ENCODE results near the gene RNF10.

DNA sequence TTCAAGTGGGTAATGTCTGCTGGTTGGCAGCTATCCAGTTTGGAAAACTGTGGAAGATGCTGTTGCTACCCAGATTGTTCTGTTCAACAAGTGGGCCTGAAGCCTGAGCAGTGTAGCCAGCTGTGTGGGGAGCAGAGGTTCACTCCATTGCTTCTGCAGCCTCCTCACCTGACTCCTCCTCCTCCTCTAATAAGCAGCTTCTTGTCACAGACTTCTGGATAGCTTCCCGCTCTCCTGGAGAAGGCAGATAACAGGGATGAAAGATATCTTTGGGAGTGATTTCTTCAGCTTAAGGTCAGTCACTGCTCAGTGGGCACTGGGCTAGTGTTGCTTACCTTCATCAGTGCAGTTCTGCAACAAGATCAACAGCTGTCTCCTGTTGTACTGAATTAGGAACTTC is 45.0 kb downstream of the RNF10 start:
- TF ChIP-seq ZNF207 (IDR thresholded peaks at IDR 0.05; ENCODE audit: borderline replicate concordance) (no peak), ZNF384 (IDR thresholded peaks at IDR 0.05; ENCODE audit: borderline replicate concordance, low read depth, low read length) (no peak), IRF3 (IDR thresholded peaks at IDR 0.05) (no peak), USF1 (IDR thresholded peaks at IDR 0.05; ENCODE audit: borderline replicate concordance, extremely low read length, insufficient read depth, low read depth, low read length) (no peak), HDGF (IDR thresholded peaks at IDR 0.05) (no peak), BMI1 (IDR thresholded peaks at IDR 0.05; ENCODE audit: borderline replicate concordance) (no peak), MTA3 (IDR thresholded peaks at IDR 0.05; ENCODE audit: borderline replicate concordance, low read length) (no peak), EZH2 (IDR thresholded peaks at IDR 0.05; ENCODE audit: borderline replicate concordance, control insufficient read depth, low read depth, low read length) (no peak), CBX5 (IDR thresholded peaks at IDR 0.05; ENCODE audit: low read depth) (no peak), MXI1 (IDR thresholded peaks at IDR 0.05; ENCODE audit: low read depth, low read length) (no peak), STAT3 (IDR thresholded peaks at IDR 0.05; ENCODE audit: low read depth, low read length) (no peak)
- TF ChIP-seq, protein P1, sequence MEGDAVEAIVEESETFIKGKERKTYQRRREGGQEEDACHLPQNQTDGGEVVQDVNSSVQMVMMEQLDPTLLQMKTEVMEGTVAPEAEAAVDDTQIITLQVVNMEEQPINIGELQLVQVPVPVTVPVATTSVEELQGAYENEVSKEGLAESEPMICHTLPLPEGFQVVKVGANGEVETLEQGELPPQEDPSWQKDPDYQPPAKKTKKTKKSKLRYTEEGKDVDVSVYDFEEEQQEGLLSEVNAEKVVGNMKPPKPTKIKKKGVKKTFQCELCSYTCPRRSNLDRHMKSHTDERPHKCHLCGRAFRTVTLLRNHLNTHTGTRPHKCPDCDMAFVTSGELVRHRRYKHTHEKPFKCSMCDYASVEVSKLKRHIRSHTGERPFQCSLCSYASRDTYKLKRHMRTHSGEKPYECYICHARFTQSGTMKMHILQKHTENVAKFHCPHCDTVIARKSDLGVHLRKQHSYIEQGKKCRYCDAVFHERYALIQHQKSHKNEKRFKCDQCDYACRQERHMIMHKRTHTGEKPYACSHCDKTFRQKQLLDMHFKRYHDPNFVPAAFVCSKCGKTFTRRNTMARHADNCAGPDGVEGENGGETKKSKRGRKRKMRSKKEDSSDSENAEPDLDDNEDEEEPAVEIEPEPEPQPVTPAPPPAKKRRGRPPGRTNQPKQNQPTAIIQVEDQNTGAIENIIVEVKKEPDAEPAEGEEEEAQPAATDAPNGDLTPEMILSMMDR (IDR thresholded peaks at IDR 0.05 in 2 of 3, conservative IDR thresholded peaks at IDR 0.05 in 1 of 3; ENCODE audit: control insufficient read depth in 2 of 3, extremely low read depth in 1 of 3, insufficient read depth in 1 of 3, low read depth in 3 of 3, low read length in 3 of 3), result no peak

All from GM12878 (cell line).